Gastroesophageal sphincter (tissue), 4 donors: Measurements from ENCODE around the gene ZNF521. TPM values are rescaled to one million over a fixed set of nuclear protein-coding genes. Genes with fewer than 3 reads are reported as not detected.

Source experiments
- ATAC-seq: fragments of 150-250 bp; one replicate; pipeline ENCODE4 v1.9.1; 2016; ENCODE audit warnings: mild to moderate bottlenecking, moderate library complexity
- H3K27ac ChIP-seq, 4 donors: fragments of 200-600 bp; sonication (generic) in 3 of 4; 1 replicate in 3 of 4; 2 replicates in 1 of 4; pipeline ENCODE4 v1.5.1; 2016 to 2019
- H3K27me3 ChIP-seq: fragments of 200-600 bp; sonication (generic); one replicate; pipeline ENCODE4 v1.5.1; 2019
- H3K36me3 ChIP-seq, 2 donors: fragments of 200-600 bp; sonication (generic); one replicate each; pipeline ENCODE4 v1.5.1; 2019; ENCODE audit warnings: control low read depth in 1 of 2
- H3K4me1 ChIP-seq, 3 donors: fragments of 200-600 bp; sonication (generic); 1 replicate in 2 of 3; 2 replicates in 1 of 3; pipeline ENCODE4 v1.5.1; 2016 to 2019; ENCODE audit warnings: control low read depth in 2 of 3
- H3K4me3 ChIP-seq, 2 donors: fragments of 200-600 bp; sonication (generic); one replicate each; pipeline ENCODE4 v1.5.1; 2019; ENCODE audit warnings: mild to moderate bottlenecking in 1 of 2, moderate library complexity in 1 of 2
- H3K9me3 ChIP-seq, 3 donors: fragments of 200-600 bp; sonication (generic); one replicate each; pipeline ENCODE4 v1.5.1; 2017 to 2019; ENCODE audit warnings: control low read depth in 2 of 3
- CTCF ChIP-seq, 4 experiments: fragments of 200-600 bp in 2 of 4; fragments of 450-650 bp in 2 of 4; sonication (generic) in 1 of 4; IDR thresholded peaks; one replicate each; pipeline ENCODE4 v1.5.1; 2017 to 2019; ENCODE audit warnings: antibody characterized with exemption in 4 of 4, mild to moderate bottlenecking in 2 of 4, moderate library complexity in 2 of 4
- EP300 ChIP-seq: sonication (generic); formaldehyde crosslinking; IDR thresholded peaks from one replicate; pipeline ENCODE4 v1.6.1; 2017; ENCODE audit warnings: antibody characterized with exemption, mild to moderate bottlenecking
- POLR2A ChIP-seq, 2 donors: fragments of 450-650 bp; IDR thresholded peaks; one replicate each; pipeline ENCODE4 v1.6.1; 2017; ENCODE audit warnings: antibody characterized with exemption in 2 of 2, mild to moderate bottlenecking in 2 of 2, moderate library complexity in 1 of 2
- POLR2AphosphoS5 ChIP-seq: sonication (generic); formaldehyde crosslinking; IDR thresholded peaks from one replicate; pipeline ENCODE4 v1.6.1; 2017; ENCODE audit warnings: antibody characterized with exemption
- WGBS, 2 donors: methylation state at CpG; one replicate each; pipeline ENCODE4 v1.1.5; 2018; ENCODE audit warnings: low coverage in 1 of 2; 5-methylcytosine and 5-hydroxymethylcytosine counted together
- total RNA-seq, 4 donors: library from RNA; depleted of rRNA; stranded (reverse); fragments of >200 nt; gene quantifications; one replicate each; pipeline ENCODE4 v1.1.0, GENCODE V29; 2016

The ZNF521 gene
- total RNA-seq, 4 donors from 2014 or later = 9.9 to 29.3 (median 13.4) TPM

- no peak overlapping the region for H3K27ac ChIP-seq
- TF ChIP-seq POLR2A (IDR thresholded peaks at IDR 0.05) (no peak), POLR2AphosphoS5 (no peak), EP300 (no peak)
- no peak overlapping the region for H3K4me3 ChIP-seq
- whole genome bisulfite sequencing, 2 donors = 62 to 73% methylated on average over 3 of the region's 3 CpGs
- H3K4me1 ChIP-seq = no peaks in the 10 kb centered on the region
- no peak for ATAC-seq
- H3K9me3 ChIP-seq = no peaks in the 10 kb centered on the region
- no peaks in the 10 kb centered on the region for H3K36me3 ChIP-seq
- no peaks in the 10 kb centered on the region for H3K27me3 ChIP-seq
Observed at GRCh38 chr18:25100418-25100817, 251.5 kb downstream of the ZNF521 start.

- ATAC-seq = no peak
- Histone ChIP-seq H3K4me1 (no peaks in the 10 kb centered on the region), H3K4me3 (no peak overlapping the region), H3K36me3 (no peaks in the 10 kb centered on the region), H3K27ac (no peak overlapping the region), H3K9me3 (no peaks in the 10 kb centered on the region), H3K27me3 (no peaks in the 10 kb centered on the region)
- 57% methylated on average over 2 to 3 of the region's 3 CpGs for WGBS, 2 donors
- TF ChIP-seq POLR2AphosphoS5 (no peak), POLR2A (IDR thresholded peaks at IDR 0.05) (no peak), EP300 (no peak), CTCF (IDR thresholded peaks at IDR 0.05) (no peak)
Observed at GRCh38 chr18:25099895-25100294, 252.1 kb downstream of the ZNF521 start.

GRCh38 chr18:25097569-25098056 is 254.4 kb downstream of the ZNF521 start:
- no peak for ATAC-seq
- H3K27me3 ChIP-seq = no peaks in the 10 kb centered on the region
- H3K4me1 ChIP-seq = no peaks in the 10 kb centered on the region
- H3K27ac ChIP-seq = peak overlapping the region in 1 of 4 donors; percentile 2
- H3K9me3 ChIP-seq = no peaks in the 10 kb centered on the region
- no peak overlapping the region for H3K4me3 ChIP-seq
- H3K36me3 ChIP-seq = no peaks in the 10 kb centered on the region
- 86 to 100% methylated on average over 1 to 2 of the region's 3 CpGs for WGBS, 2 donors
- no peak for TF ChIP-seq EP300
- TF ChIP-seq POLR2AphosphoS5 = no peak
- TF ChIP-seq CTCF (IDR thresholded peaks at IDR 0.05) = no peak
- no peak for TF ChIP-seq POLR2A (IDR thresholded peaks at IDR 0.05)

- no peak overlapping the region for H3K27ac ChIP-seq
- no peak overlapping the region for H3K4me3 ChIP-seq
- H3K36me3 ChIP-seq = no peaks in the 10 kb centered on the region
- TF ChIP-seq EP300 (no peak), POLR2AphosphoS5 (no peak), CTCF (IDR thresholded peaks at IDR 0.05) (no peak)
- ATAC-seq = no peak
- WGBS, 2 donors = 63 to 64% methylated on average over 5 to 6 of the region's 6 CpGs
- H3K4me1 ChIP-seq = no peaks in the 10 kb centered on the region
- H3K9me3 ChIP-seq = no peaks in the 10 kb centered on the region
- H3K27me3 ChIP-seq = no peaks in the 10 kb centered on the region
Observed at GRCh38 chr18:25097057-25097456, 254.9 kb downstream of the ZNF521 start.

GRCh38 chr18:25093141-25093540 is 258.8 kb downstream of the ZNF521 start:
- no peak for TF ChIP-seq CTCF (IDR thresholded peaks at IDR 0.05)
- TF ChIP-seq EP300 = no peak
- no peak for TF ChIP-seq POLR2A (IDR thresholded peaks at IDR 0.05)
- TF ChIP-seq POLR2AphosphoS5 = no peak
- Histone ChIP-seq H3K4me1 (no peaks in the 10 kb centered on the region), H3K36me3 (peaks cover 0 to 22% of the 10 kb centered on the region in 2 donors), H3K27ac (no peak overlapping the region), H3K27me3 (no peaks in the 10 kb centered on the region), H3K9me3 (no peaks in the 10 kb centered on the region), H3K4me3 (no peak overlapping the region)
- no peak for ATAC-seq
- 81 to 94% methylated on average over 3 of the region's 3 CpGs for WGBS, 2 donors
